GM18507 (cell line): Measurements from ENCODE around the gene AP4M1.
A peak's percentile ranks its signal among the peaks of the same experiment; 100 is the strongest.
"Not testable (repeated sequence)": the region's sequence is repeated elsewhere in the genome, so short reads cannot be mapped to it uniquely, and the experiment has no call there.

Experiments used
- DNase-seq: peaks from one replicate; pipeline ENCODE4 v3.0.0; 2011; ENCODE audit warnings: low read depth; ENCODE audit not compliant: insufficient read length; ENCODE audit errors: extremely low spot score
- FAIRE-seq: peaks from 2 replicates; lab custom pipeline; 2011; peaks lifted over from hg19 to GRCh38; lab: Jason Lieb, UNC

Gene AP4M1

DNA sequence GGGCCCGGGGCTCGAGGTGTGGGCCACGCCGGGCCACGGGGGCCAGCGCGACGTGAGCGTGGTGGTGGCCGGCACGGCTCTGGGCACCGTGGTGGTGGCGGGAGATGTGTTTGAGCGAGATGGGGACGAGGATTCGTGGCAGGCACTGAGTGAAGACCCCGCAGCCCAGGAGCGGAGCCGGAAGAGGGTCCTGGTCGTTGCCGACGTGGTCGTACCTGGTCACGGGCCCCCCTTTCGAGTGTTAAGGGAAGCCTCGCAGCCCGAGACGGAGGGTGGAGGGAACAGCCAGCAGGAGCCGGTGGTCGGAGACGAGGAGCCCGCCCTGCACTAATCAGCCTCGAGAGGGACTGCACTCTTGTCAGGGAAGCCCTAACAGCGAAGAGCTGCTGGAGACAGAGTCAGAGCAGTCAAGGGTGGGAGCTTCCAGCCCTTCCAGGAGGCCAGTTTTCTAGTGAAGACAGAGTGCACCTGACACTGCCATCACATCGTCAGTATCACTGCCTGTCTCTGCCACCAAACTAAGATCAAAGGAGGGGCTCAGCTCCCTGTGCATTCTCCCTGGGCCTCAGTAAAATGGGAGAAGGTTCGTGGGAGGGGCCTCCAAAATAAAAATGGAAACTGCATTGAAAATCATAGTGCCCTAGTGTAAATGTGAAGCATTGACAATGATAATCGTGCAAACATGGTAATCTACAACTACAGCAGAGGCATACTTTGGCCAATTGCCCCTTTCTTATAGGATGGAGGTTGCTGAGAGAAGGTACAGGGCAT is 26.6 kb downstream of the AP4M1 start:
- FAIRE-seq (no peak), DNase-seq (no peak)

- FAIRE-seq: no peak
These were observed 27.2 kb downstream of the AP4M1 start for GRCh38 chr7:100128637-100128963.

GRCh38 chr7:100130220-100130607 is 28.8 kb downstream of the AP4M1 start:
- DNase-seq, FAIRE-seq: not testable (repeated sequence)

More at GRCh38 chr7:100128637-100128963, 27.2 kb downstream of the AP4M1 start:
- DNase-seq: no peak

DNA sequence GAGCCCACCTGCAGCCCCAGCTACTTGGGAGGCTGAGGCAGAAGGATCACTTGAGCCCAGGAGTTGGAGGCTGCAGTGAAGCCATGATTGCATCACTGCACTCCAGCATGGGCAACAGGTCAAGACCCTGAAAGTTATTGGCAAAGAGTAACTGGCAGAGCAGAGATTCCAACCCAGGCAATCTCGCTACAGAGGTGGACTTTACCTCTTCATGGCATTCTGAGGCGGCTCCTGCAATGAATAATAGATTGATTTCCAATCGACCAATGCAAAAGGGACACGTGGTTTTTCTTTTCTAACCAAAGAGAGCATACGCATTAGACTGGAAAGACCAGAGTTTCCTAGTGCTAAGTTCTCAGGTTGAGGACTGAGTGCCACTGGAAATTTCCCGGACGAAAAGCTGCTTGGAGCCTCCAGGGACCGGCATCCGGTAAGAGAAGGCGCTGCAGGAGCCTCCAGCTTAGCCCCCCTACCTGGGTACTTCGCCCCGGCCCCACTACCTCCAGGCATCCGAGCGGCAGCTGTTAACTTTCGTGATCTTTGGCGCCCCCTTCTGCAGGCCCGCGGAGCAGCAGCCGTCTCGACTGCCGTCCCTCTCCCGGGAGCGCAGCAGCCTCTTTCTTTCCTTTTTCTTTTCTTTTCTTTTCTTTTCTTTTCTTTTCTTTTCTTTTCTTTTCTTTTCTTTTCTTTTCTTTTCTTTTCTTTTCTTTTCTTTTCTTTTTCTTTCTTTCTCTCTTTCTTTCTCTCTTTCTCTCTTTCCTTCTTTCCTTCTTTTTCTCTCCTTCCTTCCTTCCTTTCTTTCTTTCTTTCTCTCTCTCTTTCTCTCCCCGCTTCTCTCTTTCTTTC is 29.4 kb downstream of the AP4M1 start:
- DNase-seq: no peak
- peak; percentile 45 for FAIRE-seq

DNA sequence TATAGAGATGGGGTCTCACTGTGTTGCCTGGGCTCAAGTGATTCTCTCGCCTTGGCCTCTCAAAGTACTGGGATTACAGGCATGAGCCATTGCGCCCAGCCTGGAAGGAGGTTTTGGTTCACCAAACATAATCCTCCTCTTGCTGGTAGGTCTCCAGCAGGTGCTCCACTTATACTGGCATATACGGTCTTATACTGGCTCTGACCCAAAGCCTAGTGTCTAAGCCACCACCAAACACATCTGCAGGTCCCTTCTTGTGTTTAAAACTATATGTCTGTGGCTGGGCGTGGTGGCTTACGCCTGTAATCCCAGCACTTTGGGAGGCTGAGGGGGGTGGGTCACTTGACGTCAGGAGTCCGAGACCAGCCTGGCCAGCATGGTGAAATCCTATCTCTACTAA is 30.7 kb downstream of the AP4M1 start:
- FAIRE-seq (no peak), DNase-seq (no peak)

- DNase-seq (no peak), FAIRE-seq (peak; percentile 73)
These were observed 31.3 kb downstream of the AP4M1 start for GRCh38 chr7:100132697-100133151.

- DNase-seq (no peak), FAIRE-seq (peak; percentile 56)
These were observed 36.7 kb downstream of the AP4M1 start for GRCh38 chr7:100137851-100138760.

GRCh38 chr7:100141555-100141949 is 40.1 kb downstream of the AP4M1 start:
- FAIRE-seq: no peak
- DNase-seq: no peak

DNA sequence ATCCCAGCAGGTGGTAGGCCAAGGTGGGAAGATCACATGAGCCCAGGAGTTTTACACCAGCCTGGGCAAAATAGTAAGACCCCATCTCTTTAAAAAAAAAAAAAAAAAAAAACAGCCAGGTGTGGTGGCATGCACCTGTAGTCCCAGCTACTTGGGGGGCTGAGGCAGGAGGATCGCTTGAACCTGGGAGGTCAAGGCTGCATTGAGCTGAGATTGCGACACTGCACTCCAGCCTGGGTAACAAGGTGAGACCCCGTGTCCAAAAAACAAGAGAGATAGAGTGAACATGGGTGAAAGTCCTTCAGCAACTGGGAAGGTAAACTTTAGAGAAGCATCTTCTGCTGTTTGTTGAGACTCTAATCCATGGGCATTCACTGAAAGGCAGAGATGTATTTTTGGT is 41.0 kb downstream of the AP4M1 start:
- no peak for FAIRE-seq
- DNase-seq: no peak

GRCh38 chr7:100146350-100146749 is 44.9 kb downstream of the AP4M1 start:
- DNase-seq, FAIRE-seq: not testable (repeated sequence)

DNA sequence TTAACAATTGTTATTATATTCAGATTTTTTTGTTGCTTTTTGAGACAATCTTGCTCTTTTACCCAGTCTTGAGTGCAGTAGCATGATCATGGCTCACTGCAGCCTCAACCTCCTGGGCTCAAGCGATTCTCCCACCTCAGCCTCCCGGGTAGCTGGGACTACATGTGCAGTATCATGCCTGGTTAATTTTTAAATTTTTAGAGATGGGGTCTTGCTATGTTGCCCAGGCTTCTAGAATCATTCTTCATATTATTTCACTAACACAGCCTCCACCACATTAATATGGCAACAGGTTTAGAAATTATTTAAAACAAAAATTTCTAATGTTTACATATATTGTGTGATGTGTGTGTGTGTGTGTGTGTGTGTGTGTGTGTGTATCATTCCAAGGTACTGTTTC is 45.8 kb downstream of the AP4M1 start:
- DNase-seq (no peak), FAIRE-seq (no peak)

- FAIRE-seq (no peak), DNase-seq (no peak)
These were observed 46.7 kb downstream of the AP4M1 start for GRCh38 chr7:100148225-100148558.

DNA sequence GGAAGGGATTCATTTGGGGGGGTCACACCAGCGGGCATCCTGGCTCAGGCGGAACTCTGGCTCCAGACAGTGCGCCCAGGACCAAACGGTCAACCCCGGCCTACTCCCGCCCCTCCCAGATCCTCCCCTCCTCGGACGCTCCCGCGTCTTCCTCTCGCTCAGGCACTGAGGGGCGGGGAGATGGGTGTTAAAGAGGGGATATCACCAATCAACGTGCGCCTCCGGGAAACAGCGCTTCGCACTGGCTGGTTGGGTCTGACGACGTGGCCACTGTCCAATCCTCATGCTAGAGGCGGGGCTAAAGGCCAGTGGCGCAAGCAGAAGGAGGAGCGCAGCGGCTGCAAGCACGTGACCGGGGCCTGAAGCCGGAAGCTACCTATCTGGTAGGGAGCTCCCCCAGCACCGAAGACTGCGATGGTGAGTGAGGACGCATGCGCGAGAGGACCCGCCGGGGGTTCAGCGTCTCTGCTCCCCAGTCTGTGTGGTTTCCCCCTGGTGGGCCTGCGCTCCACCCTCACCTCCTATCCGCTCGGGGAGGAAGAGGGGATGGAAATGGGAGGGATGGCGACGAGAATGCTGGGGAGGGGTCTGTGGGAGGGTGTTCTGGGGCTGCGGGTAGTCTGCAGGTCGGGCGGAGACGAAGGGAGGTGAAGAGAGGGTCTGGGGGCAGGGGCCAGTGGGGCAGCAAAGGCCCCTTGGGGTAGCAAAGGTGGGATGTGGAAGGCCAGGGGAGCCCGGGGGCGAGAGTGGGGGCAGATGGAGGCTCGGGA is 47.3 kb downstream of the AP4M1 start, which contains the start of gene LAMTOR4:
LAMTOR4 (plus strand) TSS at position 360 of the 770 bp plus-strand sequence; CDS start at position 415, 55 bp downstream.
- FAIRE-seq (peak; percentile 99), DNase-seq (peak; percentile 95)

DNA sequence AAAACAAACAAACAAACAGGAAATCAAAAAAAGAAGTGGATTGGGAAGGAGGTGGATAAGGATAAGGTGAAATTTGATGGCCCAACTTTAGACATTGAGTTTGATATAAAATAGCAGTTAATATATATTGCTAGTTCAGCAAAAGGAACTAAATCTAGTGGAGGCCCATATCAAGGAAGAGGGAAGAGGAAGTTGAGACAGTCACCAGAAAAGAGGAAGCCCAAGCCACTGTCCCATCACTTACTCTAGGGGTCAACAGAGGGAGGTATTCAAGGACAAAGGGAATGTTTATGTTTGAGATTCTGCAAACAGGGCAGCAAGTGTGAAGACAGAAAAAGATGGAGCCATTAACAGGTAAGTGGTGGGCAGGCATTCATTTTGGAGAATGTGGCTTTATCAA is 51.0 kb downstream of the AP4M1 start:
- DNase-seq (no peak), FAIRE-seq (no peak)

DNA sequence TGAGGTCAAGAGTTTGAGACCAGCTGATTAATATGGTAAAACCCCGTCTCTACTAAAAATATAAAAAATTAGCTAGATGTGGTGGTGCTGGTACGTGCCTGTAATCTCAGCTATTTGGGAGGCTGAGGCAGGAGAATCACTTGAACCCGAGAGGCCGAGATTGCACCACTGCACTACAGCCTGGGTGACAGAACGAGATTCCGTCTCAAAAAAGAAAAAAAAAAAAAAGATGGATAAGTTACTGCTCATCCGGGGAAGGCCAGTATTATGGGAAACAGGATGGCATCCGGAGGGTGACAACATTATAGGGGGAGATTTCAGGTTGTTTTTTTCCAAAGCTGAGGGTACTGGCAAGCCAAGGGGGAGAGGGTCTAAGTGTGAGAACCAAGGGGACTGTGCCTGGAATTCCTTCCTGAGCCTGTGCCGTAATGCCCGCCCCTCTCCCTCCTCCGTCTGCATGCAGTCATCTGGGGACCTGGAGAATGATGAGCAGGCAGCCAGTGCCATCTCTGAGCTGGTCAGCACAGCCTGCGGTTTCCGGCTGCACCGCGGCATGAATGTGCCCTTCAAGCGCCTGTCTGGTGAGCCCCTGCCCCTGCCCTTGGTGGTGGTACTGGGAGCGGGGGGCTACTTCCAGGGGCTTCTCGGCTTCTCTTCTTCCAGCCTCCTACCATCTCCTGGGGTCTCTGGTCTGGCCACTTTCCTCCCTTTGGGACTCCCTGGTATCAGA is 51.7 kb downstream of the AP4M1 start:
- DNase-seq: no peak
- no peak for FAIRE-seq

DNA sequence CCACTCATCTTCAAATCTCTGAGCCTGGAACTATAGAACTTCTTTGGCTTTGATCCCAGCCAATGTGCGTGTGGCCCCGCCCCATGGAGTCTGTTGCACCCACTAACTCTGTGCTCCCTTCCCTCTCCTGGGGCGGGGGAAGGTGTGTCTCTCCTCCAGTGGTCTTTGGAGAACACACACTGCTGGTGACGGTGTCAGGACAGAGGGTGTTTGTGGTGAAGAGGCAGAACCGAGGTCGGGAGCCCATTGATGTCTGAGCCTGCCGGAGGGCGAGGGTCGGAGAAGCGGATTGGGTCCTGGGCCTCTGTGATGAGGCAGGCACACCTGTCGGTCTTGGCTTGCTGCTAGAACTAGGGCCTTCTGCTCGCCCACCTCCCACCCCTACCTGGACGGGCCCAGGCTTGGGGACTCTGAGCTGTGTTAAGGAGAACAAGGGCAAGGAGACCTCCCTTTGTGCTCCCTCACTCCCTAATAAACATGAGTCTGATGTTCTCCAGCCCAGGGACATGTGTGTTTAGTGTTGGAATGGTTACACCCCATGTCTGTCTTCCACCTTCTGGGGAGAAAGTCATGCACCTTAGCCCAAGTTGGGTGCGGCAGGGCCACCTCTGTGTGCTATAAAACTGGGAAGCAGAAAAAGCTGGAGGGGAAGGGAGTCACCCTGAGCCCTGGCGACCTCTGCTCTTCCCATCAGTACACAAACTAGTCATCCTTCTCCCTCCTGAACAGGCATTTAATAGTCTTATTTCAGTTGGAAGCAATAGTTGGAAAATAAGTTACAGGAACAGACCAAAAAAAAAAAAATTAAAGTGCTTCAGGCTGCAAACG is 52.5 kb downstream of the AP4M1 start:
- no peak for DNase-seq

DNA sequence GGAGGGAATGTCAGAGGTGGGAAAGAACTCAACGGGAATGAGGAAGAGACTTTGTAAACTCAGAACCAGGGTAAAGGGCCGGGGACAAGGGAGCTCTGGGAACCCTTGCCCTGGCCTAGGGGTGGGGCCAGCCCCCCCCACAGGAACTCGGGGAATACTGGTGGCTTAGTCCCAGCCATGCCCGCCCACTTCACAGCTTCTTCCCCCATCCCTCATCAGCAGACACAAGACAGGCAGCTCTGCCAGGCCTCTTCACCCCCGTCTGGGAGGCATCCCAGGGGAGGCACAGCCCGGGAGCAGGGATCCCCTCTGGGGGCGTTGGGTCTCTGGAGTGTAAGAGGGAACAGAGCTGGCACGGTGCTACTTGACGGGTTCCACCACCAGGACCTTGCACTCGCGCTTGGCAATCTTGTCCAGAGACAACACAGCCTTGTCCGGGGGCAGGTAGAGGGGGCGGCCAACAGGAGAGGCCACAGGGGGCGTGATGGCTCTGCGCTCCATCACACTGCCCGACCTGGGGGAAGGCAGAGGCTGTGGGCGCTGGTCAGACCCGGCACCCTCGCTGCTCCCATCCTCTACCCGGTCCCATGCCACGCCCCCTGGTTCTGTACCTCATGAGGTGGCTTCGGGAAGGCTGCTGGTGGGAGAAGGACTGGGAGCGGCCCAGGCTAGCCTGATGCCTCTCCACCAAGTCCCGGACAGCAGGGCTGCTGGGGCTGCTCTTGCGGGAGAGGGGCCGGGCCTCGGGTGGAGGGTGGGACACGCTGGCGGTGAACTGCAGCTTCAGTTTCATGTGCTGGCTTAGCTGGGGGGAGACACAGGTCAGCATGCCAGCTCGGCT is 53.4 kb downstream of the AP4M1 start:
- FAIRE-seq (no peak), DNase-seq (no peak)

More for the DNA sequence above, 52.5 kb downstream of the AP4M1 start:
- FAIRE-seq: no peak
